Measurements from ENCODE around the gene FGF14.

DNA sequence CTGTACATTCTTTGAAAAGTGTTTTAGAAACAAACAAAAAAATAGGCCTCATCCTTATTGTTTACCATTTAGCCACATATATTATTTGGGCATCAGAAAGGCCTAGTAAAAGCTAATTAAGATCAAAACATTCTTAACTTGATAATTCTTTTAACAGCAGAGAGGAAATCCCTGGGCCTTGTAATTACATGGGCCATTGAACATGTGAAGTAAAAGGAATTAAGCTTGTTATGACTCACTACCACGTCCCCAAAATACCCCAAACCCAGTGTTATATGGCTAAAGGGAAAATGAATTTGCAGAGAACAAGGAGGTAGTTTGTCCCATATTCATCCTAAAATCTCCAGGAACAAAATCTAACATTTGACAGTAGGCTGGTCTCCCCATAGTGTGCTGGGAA is 509.6 kb downstream of the FGF14 start:
- TF ChIP-seq, protein P1, sequence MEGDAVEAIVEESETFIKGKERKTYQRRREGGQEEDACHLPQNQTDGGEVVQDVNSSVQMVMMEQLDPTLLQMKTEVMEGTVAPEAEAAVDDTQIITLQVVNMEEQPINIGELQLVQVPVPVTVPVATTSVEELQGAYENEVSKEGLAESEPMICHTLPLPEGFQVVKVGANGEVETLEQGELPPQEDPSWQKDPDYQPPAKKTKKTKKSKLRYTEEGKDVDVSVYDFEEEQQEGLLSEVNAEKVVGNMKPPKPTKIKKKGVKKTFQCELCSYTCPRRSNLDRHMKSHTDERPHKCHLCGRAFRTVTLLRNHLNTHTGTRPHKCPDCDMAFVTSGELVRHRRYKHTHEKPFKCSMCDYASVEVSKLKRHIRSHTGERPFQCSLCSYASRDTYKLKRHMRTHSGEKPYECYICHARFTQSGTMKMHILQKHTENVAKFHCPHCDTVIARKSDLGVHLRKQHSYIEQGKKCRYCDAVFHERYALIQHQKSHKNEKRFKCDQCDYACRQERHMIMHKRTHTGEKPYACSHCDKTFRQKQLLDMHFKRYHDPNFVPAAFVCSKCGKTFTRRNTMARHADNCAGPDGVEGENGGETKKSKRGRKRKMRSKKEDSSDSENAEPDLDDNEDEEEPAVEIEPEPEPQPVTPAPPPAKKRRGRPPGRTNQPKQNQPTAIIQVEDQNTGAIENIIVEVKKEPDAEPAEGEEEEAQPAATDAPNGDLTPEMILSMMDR (IDR thresholded peaks at IDR 0.05): no peak
- no peak for TF ChIP-seq POLR2A (IDR thresholded peaks at IDR 0.05)

Measured in lower leg skin (tissue), 3 donors.